Endothelial cell (in vitro differentiated cells): ENCODE data around the gene VIPR2. TPM values are rescaled to one million over a fixed set of nuclear protein-coding genes. Genes with fewer than 3 reads are reported as not detected.
"Not testable (repeated sequence)": the region's sequence is repeated elsewhere in the genome, so short reads cannot be mapped to it uniquely, and the experiment has no call there.

Source experiments
- DNase-seq: peaks from one replicate; pipeline ENCODE4 v3.0.0; 2021; ENCODE audit warnings: low spot score
- H3K27ac Mint-ChIP-seq: one replicate; pipeline ENCODE4 v1.8.0; 2021; ENCODE audit warnings: mixed read lengths, inconsistent platforms; ENCODE audit not compliant: unreplicated experiment
- H3K27me3 Mint-ChIP-seq: one replicate; pipeline ENCODE4 v1.8.0; 2021; ENCODE audit warnings: mild to moderate bottlenecking, moderate library complexity, mixed read lengths, inconsistent platforms; ENCODE audit not compliant: unreplicated experiment
- H3K36me3 Mint-ChIP-seq: one replicate; pipeline ENCODE4 v1.8.0; 2021; ENCODE audit warnings: mild to moderate bottlenecking, low read depth, mixed read lengths, inconsistent platforms; ENCODE audit not compliant: unreplicated experiment
- H3K4me1 Mint-ChIP-seq: one replicate; pipeline ENCODE4 v1.8.0; 2021; ENCODE audit warnings: mild to moderate bottlenecking, mixed read lengths, inconsistent platforms; ENCODE audit not compliant: unreplicated experiment
- H3K4me3 Mint-ChIP-seq: one replicate; pipeline ENCODE4 v1.8.0; 2021; ENCODE audit warnings: mild to moderate bottlenecking, mixed read lengths, inconsistent platforms; ENCODE audit not compliant: unreplicated experiment
- H3K9me3 Mint-ChIP-seq: one replicate; pipeline ENCODE4 v1.8.0; 2021; ENCODE audit warnings: mixed read lengths, inconsistent platforms; ENCODE audit not compliant: unreplicated experiment
- total RNA-seq: library from RNA; stranded (reverse); fragmentation: NEBNext Ultra II Directional; extraction: Animal tissue kit (Norgen Biotek cat#: 25700); gene quantifications from one replicate; pipeline ENCODE4 v1.2.1, GENCODE V29; 2021; ENCODE audit not compliant: unreplicated experiment
- TF ChIP-seq, protein P1 (sequence below): fragments of 200-600 bp; sonication (generic); IDR thresholded peaks from one replicate; pipeline ENCODE4 v1.5.0; 2021; ENCODE audit warnings: antibody characterized with exemption; ENCODE audit not compliant: unreplicated experiment

The VIPR2 gene
- total RNA-seq, 1 donor from 2014 or later, result 2.4 TPM

DNA sequence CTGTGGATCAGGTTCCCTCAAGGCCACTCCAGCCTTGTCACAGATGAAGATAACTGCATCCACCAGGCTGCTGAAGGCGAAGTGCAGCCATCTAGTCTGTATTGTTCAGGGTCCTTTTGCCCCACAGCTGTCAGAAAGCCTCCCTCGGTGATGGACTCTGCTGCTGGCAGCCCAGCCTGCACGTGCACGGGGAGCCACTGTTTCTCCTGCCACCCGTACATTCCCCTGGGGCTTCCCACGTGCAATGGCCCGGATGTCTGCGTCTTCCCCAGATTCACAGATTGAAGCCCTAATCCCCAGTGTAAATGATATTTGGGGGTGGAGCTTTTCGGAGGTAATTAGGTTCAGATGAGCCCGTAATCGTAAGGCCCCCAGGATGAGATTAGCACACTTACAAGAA is 46.6 kb upstream of the VIPR2 start:
- H3K4me1 Mint-ChIP-seq, result no peaks in the 10 kb centered on the region

DNA sequence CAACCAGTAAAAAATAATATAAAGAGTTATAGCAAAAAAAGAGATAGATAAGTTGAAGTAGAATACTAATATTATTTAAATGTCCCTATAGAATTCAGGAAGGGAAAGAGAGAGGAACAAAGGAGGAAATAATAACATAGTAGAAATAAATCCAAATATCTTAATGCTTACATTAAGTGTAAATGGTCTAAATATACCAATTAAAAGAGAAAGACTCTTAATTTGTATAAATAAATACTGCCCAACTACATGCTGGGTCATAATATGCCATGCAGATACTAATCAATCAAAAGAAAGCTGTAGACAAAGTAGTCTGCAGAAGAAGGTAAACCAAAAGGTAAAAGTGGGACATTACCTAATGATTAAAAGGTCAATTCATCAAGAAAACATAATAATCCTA is 43.3 kb upstream of the VIPR2 start:
- Mint-ChIP-seq H3K4me3 (no peak overlapping the region), H3K4me1 (no peaks in the 10 kb centered on the region), H3K27me3 (peaks cover 3% of the 10 kb centered on the region), H3K27ac (no peak overlapping the region), H3K9me3 (peaks cover 23% of the 10 kb centered on the region), H3K36me3 (peaks cover 6% of the 10 kb centered on the region)
- TF ChIP-seq, protein P1, sequence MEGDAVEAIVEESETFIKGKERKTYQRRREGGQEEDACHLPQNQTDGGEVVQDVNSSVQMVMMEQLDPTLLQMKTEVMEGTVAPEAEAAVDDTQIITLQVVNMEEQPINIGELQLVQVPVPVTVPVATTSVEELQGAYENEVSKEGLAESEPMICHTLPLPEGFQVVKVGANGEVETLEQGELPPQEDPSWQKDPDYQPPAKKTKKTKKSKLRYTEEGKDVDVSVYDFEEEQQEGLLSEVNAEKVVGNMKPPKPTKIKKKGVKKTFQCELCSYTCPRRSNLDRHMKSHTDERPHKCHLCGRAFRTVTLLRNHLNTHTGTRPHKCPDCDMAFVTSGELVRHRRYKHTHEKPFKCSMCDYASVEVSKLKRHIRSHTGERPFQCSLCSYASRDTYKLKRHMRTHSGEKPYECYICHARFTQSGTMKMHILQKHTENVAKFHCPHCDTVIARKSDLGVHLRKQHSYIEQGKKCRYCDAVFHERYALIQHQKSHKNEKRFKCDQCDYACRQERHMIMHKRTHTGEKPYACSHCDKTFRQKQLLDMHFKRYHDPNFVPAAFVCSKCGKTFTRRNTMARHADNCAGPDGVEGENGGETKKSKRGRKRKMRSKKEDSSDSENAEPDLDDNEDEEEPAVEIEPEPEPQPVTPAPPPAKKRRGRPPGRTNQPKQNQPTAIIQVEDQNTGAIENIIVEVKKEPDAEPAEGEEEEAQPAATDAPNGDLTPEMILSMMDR, result no peak
- no peak for DNase-seq

More for the DNA sequence above, 46.6 kb upstream of the VIPR2 start:
- no peak for DNase-seq
- Mint-ChIP-seq H3K36me3 (peaks cover 6% of the 10 kb centered on the region), H3K9me3 (peaks cover 25% of the 10 kb centered on the region), H3K27ac (no peak overlapping the region), H3K4me3 (no peak overlapping the region), H3K27me3 (peaks cover 3% of the 10 kb centered on the region)
- TF ChIP-seq, protein P1, result no peak

DNA sequence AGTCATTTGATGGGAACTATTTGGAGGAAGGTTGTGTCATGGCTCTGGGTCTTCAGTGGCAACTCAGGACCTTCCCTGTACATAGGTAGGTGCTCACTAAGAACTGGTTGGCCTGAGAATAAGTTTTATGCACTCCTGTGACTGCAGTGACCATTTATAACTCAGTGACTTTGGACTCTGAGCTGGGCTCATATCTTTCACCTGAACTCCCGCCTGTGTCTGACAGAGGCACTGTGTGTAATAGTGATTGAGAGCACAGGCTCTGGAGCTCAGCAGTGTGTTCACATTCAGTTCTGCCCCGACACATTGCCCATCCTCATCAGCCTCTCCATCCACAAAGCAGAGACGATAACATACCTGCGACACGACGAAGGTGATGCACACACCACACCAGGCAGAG is 34.6 kb upstream of the VIPR2 start:
- Mint-ChIP-seq H3K4me1 (no peaks in the 10 kb centered on the region), H3K27me3 (peaks cover 2% of the 10 kb centered on the region), H3K27ac (no peak overlapping the region), H3K4me3 (no peak overlapping the region), H3K36me3 (no peaks in the 10 kb centered on the region), H3K9me3 (peaks cover 34% of the 10 kb centered on the region)
- DNase-seq, result no peak
- TF ChIP-seq, protein P1, result no peak

DNA sequence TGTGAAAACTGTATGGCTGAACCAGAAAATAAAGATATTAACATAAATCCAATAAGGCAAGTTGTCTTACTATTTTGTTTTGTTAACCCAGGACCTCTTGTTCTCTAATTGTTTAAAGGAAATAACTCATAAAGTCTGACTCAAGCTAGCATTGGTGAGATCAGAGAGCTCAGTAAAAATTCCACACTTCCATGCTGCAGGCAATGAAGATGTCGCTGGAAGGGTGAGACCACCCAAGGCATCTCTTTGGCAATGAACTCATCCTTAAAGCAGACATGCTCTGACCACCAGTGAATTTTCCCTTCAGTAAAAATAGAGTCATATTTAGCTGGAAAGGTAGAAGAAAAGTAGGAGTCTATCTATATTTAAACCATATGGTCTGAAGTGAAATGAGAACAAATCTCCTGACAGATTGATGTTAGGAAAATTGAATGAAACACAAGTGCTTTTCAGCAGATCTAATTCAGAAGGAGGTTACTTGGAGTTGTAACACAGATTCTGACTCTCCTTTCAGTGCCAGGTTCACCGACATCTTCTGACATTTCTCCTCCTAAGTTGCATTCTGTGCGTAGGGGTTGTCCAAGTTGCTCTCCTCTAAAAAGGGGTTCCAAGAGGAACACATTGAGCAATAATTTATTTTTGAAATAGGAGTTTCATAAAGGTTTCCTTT is 32.8 kb upstream of the VIPR2 start:
- H3K4me1 Mint-ChIP-seq, result no peaks in the 10 kb centered on the region
- peaks cover 2% of the 10 kb centered on the region for H3K27me3 Mint-ChIP-seq
- H3K36me3 Mint-ChIP-seq, result peaks cover 9% of the 10 kb centered on the region
- DNase-seq, result no peak
- peaks cover 47% of the 10 kb centered on the region for H3K9me3 Mint-ChIP-seq
- TF ChIP-seq, protein P1, result no peak
- no peak overlapping the region for H3K4me3 Mint-ChIP-seq
- H3K27ac Mint-ChIP-seq, result no peak overlapping the region

DNA sequence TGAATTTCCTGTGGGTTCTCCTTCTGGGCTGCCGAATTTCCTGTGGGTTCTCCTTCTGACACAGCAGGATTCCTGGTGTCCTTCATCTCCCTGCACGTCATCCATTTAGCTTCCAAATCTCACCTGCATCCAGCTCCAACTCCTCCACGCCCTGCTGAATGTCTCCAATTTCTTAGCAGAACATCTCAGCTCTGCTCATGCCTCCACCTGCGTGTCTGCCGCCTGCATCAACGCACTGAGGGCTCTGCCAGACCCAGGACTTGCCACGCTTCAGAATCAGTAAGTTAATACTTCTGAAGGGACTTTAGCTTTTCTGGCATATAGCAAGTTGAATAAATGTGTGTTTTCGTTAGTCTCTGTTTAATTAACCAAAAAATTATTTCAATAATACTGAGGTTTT is 31.1 kb upstream of the VIPR2 start:
- Mint-ChIP-seq H3K9me3 (peaks cover 50% of the 10 kb centered on the region), H3K27me3 (peaks cover 2% of the 10 kb centered on the region), H3K4me1 (no peaks in the 10 kb centered on the region), H3K4me3 (no peak overlapping the region), H3K27ac (no peak overlapping the region), H3K36me3 (peaks cover 9% of the 10 kb centered on the region)
- no peak for DNase-seq
- TF ChIP-seq, protein P1, result no peak

DNA sequence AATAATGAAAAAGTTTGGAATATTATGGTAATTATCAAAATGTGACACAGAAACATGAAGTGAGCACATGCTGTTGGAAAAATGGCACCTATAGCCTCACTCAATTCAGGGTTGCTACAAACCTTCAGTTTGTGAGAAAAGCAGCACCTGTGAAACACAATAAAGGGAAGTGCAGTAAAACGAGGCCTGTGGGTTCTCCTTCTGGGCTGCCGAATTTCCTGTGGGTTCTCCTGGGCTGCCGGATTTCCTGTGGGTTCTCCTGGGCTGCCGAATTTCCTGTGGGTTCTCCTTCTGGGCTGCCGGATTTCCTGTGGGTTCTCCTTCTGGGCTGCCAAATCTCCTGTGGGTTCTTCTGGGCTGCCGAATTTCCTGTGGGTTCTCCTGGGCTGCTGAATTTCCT is 30.4 kb upstream of the VIPR2 start:
- not testable (repeated sequence) for DNase-seq, H3K27me3 Mint-ChIP-seq, H3K27ac Mint-ChIP-seq, H3K4me1 Mint-ChIP-seq, H3K4me3 Mint-ChIP-seq
- H3K36me3 Mint-ChIP-seq, result peaks cover 14% of the 10 kb centered on the region
- peaks cover 52% of the 10 kb centered on the region for H3K9me3 Mint-ChIP-seq
